Activated CD8-positive, alpha-beta memory T cell treated with anti-CD3 and anti-CD28 coated beads, Interleukin-2, amount 50 U/mL, for 48 hours (primary cell): Measurements from ENCODE around the gene NAA40.
"Not testable (repeated sequence)": the region's sequence is repeated elsewhere in the genome, so short reads cannot be mapped to it uniquely, and the experiment has no call there.

ENCODE experiments used
- DNase-seq: peaks from one replicate; pipeline ENCODE4 v3.0.0-alpha.2; 2020

The NAA40 gene

GRCh38 chr11:63940786-63941185, 2.0 kb downstream of the NAA40 start:
- DNase-seq: no peak

GRCh38 chr11:63941901-63942300, 3.1 kb downstream of the NAA40 start:
- no peak for DNase-seq

DNA sequence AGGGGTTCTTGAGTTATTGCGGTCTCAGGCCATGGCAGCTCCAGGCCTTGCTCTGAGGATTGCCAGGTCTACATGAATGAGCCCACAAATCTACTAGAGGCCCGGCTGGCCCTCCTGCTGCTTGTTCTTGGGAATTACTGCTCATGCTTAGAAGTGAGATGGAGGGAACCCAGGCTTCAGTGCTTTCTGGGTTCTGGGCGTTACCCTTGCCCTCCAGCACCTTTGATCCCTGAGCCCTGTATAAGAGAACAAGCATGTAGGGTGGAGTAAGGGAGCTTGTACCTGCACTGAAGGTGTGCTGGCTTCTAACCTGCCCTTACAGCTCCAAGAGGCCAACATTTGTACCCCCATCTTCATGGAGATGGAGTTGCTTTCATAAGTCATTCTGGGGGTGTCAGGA, 4.0 kb downstream of the NAA40 start:
- no peak for DNase-seq

DNA sequence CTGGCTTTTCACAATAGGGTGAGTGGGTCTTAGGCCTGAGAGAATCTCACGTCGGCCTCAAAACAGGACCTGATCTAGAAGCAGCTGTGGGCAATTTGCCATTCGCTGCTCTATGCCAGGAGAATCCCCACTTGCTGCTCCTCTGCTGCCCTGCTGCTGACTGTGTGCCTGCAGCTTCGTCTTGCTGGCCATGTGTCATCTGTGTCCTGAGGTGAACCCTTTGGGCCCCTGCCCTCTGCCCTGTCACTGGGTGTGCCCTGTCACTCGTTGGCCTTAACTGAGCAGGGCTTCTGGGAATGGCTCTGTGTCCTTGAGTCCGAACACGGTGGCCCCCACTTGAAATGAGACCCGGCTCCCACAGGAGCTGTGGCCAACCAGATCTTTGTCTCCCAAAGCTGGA, 6.2 kb downstream of the NAA40 start:
- no peak for DNase-seq

DNA sequence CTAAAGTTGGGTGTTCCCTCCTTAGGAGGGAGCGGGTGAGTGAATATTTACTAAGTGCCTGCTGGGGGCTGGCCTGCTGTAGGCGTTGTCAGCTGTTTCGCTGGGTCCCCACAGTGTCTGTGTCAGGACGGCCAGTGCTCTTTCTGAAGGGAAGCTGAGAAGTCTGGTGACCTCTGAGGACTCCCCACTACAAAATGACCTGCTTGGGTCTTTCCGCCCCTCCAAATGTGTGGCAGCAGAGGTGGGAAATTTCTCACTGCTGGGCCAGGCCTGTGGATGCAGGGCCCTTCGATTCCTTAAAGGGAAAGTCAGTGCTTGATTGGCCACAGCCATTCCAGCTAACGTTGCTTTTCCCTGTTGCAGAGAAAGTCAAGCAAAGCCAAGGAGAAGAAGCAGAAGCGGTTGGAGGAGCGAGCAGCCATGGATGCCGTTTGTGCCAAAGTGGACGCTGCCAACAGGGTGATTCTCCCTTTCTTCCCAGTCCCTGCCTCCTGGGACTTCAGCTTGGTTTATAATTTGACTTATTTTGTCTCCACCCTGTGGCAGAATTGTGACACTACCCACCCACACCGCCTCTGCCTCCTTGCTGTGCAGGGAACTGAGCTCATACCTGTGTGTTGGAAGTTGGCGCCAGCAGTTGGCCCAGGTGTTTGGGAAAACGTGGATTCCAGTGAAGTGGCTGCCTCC, 6.8 kb downstream of the NAA40 start:
- no peak for DNase-seq

DNA sequence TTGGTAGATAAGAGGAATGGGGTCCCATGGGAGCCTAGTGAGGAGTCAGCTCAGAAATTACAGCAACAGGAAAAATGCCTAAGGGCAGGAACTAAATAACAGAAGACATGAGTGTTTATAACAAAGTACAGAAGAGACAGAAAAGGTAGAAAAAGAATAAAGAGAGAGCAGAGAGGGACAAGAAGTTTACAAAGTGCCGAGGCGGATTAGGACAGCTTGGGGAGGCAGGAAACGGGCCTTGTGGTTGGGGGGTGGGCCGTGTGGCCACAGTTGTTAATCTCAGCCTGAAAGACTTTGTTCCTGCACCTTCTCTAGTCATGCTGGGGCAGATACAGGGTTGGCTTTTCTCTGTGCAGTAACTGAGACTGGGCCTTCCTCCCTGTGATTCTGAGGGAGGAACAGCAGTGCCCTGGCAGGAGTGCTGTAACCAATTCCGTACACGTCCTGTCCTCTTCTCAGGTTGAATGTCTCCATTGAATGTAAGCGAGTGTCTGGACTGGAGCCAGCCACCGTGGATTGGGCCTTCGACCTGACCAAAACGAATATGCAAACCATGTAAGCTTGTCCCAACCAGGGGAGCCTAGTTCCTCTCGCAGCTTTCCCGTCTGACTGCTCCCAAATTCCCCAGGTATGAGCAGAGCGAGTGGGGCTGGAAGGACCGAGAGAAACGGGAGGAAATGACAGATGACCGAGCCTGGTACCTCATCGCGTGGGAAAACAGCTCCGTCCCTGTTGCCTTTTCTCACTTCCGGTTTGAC, 13.2 kb downstream of the NAA40 start:
- DNase-seq: no peak

DNA sequence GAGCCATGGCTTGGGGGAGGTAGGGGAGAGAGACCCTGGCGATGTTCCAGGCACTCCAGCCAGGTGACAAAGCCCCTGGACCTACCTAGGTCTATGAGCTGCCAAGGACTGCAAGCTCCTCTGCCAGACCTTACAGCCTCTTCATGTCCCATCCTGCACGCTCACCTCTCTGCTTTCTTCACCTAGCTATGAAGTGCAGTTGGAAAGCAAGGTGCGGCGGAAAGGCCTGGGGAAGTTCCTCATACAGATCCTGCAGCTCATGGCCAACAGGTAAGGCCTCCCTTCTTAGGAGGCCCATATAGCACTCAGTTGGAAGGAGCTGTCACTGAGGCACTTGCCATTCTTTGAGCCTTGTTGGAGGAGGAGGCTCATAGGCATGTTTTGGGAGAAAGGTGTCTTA, 13.8 kb downstream of the NAA40 start:
- no peak for DNase-seq

DNA sequence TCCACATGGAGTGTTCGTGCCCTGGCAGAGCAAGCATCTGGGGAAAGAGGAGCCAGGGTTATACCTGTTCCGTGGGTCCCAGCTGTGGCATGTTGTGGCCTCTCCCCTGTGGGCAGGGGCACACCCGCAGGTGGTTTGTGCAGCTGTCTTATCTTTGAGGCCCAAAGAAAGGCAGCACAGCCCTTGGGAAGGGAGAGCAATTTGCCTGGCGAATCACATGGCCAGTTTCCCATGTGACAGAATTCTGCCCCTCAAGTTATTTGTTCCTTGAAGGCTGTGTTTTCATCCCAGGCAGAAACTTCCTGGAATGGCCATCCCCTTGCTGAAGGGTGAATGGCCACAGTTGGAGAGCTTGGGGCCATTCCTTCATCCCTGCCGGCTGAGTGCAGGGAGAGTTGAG, 19.2 kb downstream of the NAA40 start:
- no peak for DNase-seq

- DNase-seq: no peak
Measured at GRCh38 chr11:63961608-63962412, 23.0 kb downstream of the NAA40 start.

- DNase-seq: not testable (repeated sequence)
Measured at GRCh38 chr11:63963895-63964294, 25.1 kb downstream of the NAA40 start.

DNA sequence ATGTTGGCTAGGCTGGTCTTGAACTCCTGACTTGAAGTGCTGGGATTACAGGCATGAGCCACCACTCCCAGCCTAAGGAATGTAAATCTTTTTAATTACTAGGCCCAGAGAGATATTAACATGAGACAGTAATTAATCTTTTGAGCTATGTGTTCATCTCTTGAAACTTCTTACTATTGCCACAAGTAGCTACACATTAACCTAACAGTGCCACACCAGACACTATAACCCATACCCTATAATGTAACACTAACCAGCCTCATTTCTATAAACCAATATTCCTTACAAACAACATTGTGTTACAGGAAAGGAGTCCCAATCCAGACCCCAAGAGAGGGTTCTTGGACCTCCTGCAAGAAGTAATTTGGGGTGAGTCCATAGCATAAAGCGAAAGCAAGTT, 27.6 kb downstream of the NAA40 start:
- DNase-seq: no peak

GRCh38 chr11:63969461-63969860, 30.7 kb downstream of the NAA40 start:
- DNase-seq: no peak

DNA sequence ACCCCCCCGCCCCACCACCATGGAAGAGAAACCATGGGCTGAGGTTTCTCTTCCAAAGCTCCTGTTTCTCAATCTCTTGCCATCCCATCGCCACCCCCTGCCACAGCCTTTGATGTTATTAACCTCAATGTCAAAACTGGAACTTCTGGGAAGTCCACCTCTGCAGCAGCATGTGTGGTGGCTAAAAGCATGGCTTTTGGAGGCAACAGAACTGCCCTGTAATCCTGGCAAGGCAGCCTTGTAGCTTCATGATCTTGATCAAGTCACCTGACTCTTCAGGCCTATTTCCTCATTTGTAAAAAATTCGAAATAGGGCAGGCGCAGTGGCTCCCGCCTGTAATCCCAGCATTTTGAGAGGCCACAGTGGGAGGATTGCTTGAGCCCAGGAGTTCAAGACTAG, 32.1 kb downstream of the NAA40 start:
- DNase-seq: no peak

- not testable (repeated sequence) for DNase-seq
Measured at GRCh38 chr11:63973912-63974258, 35.1 kb downstream of the NAA40 start.

DNA sequence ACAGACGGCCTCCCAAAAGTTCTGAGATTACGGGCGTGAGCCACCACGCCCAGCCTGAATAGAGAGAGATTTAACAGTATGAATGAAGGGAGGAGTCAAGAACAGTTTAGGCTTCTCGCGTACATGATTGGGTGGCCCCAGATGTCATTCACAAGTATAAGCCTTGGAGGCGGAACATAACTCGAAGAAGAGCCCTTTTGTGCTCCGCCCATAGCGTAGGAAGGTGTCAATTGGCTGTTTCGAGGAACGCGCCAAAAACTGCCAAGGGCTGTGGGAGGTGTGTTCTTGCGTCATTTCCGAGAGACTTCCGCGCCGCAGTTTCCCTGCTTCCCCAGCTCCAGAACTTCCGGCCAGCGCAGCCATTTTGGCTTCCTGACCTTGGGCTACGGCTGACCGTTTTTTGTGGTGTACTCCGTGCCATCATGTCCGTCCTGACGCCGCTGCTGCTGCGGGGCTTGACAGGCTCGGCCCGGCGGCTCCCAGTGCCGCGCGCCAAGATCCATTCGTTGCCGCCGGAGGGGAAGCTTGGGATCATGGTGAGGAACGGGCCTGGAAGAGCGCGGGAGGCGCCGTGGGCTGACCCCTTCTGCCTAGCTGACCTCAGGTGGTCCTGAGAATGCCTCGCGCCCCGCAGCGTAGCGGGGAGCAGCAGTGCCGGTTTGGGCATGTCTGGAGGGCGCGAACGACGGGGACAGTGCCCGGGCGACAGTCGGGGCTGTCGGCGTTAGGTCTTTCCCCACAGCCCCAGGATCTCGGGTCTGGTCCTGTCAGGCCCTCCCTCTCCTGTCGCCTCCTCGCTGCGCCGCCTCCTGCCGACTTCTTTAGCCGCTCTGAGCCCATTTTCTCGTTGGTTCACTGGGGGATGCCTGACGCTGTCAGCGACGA, 35.7 kb downstream of the NAA40 start, which contains the start of gene COX8A:
Gene COX8A (plus strand): TSS at position 362 of the 885 bp plus-strand sequence. CDS start 61 bp downstream, at position 423.
- peak; percentile 93 for DNase-seq

GRCh38 chr11:63978551-63979239, 39.9 kb downstream of the NAA40 start:
- no peak for DNase-seq

- DNase-seq: no peak
Measured at GRCh38 chr11:63979426-63979825, 40.6 kb downstream of the NAA40 start.

DNA sequence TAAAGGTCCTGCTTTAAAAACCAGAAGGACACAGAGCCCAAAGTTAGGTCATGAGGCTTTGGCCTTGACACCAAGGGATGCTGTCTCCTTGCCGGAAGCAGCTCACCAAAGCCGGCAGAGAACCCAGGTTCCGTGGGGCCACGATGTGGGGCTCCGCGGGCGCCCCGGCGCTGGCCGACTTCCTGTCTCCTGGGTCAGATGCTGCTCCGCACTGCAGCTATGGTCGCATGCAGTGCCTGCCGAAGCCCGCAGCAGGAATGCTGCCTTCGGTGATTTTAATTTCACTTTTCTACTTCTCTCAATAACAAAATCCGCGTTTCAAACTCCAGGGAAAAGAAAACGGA, 47.0 kb downstream of the NAA40 start:
- DNase-seq: peak; percentile 90

GRCh38 chr11:63986156-63986931, 47.5 kb downstream of the NAA40 start, which contains the start of gene OTUB1:
Gene OTUB1 (plus strand): TSS chr11:63986438. CDS start chr11:63986457, 19 bp downstream.
- peak; percentile 91 for DNase-seq

DNA sequence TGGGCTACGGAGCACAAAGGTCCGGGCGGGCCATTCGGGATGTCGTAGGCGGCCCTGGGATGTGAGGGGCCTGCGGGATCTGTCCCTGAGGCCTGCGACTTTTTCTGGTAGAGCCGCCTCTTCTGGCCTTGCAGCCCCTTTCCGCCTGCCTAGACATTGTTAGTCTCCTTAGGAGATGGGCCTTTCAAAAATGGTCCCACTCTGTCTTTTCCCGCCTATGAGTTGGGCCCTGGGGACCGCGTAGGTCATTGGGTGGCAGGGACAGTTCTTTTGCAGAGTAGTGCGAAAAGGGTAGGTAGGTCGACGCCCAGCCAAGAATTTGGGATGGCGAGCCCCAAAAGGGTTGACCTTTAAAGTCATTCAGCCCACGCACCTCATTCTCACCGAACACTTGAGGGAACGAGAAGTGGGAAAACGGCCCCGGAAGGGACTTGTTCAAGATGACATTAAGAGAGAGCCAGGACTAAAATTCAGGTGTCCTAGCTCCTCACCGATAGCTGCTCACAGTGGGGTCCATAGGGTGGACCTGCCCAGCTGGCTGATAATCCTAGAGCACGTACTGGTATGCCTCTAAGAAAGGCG, 48.2 kb downstream of the NAA40 start:
- DNase-seq: no peak

DNA sequence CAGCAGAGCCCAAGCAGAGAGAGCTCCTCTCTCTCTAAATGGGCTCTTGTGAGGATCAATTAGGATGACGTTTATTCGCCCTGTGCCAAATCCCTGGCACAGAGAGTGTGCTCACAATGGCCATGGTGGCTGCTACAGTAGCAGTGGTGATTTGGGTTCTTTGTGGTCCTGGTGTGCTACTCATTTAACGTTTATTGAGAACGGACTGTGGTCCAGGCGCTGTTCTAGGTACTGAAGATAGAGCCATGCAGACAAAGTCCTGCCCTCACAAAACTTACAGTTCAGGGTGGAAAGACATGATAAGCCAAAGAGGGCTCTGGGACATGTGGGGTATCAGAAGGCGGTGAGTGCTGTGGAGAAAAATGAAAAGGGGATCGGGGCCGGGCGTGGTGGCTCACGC, 52.8 kb downstream of the NAA40 start:
- DNase-seq: no peak
